SU-DHL-6 (cell line): Measurements from ENCODE around the gene SIGLEC14.

Experiments used
- EZH2phosphoT487 ChIP-seq: fragments of 200-600 bp; sonication (generic), shearing (Covaris generic); conservative IDR thresholded peaks from 2 replicates; pipeline ENCODE4 v1.6.1; 2018; ENCODE audit warnings: mild to moderate bottlenecking, antibody characterized with exemption, low read length, moderate library complexity, mixed read lengths
- TF ChIP-seq, protein P1 (sequence below): fragments of 200-600 bp; sonication (generic); IDR thresholded peaks from one replicate; pipeline ENCODE4 v1.5.1; 2017; ENCODE audit warnings: antibody characterized with exemption, mild to moderate bottlenecking, low read length, moderate library complexity; ENCODE audit not compliant: insufficient read depth, poor library complexity, severe bottlenecking

DNA sequence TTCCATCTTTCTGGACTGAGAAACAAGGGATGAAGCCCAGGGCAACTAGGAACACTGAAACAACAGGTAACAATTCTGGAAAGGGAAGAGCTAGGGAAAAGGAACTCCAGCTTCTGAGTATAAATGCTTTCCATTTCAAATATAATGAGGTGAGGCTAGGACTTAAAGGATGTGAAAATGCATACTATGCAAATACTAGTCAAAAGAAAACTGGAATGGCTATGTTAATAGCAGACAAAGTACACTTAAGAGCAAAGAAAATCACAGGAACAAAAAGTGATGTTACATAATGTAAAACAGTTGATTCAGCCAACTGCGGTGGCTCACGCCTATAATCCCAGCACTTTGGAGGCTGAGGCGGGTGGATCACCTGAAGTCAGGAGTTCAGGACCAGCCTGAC, 6.2 kb downstream of the SIGLEC14 start:
- TF ChIP-seq, protein P1, sequence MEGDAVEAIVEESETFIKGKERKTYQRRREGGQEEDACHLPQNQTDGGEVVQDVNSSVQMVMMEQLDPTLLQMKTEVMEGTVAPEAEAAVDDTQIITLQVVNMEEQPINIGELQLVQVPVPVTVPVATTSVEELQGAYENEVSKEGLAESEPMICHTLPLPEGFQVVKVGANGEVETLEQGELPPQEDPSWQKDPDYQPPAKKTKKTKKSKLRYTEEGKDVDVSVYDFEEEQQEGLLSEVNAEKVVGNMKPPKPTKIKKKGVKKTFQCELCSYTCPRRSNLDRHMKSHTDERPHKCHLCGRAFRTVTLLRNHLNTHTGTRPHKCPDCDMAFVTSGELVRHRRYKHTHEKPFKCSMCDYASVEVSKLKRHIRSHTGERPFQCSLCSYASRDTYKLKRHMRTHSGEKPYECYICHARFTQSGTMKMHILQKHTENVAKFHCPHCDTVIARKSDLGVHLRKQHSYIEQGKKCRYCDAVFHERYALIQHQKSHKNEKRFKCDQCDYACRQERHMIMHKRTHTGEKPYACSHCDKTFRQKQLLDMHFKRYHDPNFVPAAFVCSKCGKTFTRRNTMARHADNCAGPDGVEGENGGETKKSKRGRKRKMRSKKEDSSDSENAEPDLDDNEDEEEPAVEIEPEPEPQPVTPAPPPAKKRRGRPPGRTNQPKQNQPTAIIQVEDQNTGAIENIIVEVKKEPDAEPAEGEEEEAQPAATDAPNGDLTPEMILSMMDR = no peak
- no peak for TF ChIP-seq EZH2phosphoT487
